Measurements from ENCODE around the gene HOXD9. TPM values are rescaled to one million over a fixed set of nuclear protein-coding genes. Genes with fewer than 3 reads are reported as not detected.

The HOXD9 gene
- total RNA-seq, 4 donors from 2014 or later: 3.8 to 78.1 (median 46.4) TPM

GRCh38 chr2:176093145-176093897 lies 29.2 kb upstream of the HOXD9 start:
- intact Hi-C loops (cut with DNase I; ENCODE audit: low total_unique reads): no loop called here
- Histone ChIP-seq H3K27me3 (peaks cover 67 to 91% of the 10 kb centered on the region in 2 donors), H3K27ac (no peak overlapping the region), H3K4me1 (peaks cover 0 to 21% of the 10 kb centered on the region in 2 donors), H3K36me3 (no peaks in the 10 kb centered on the region), H3K9me3 (no peaks in the 10 kb centered on the region), H3K4me3 (peak overlapping the region in 1 of 2 donors; percentile 14)
- no peak for DNase-seq
- no peak for TF ChIP-seq POLR2A (IDR thresholded peaks at IDR 0.05)
- TF ChIP-seq, protein P1, sequence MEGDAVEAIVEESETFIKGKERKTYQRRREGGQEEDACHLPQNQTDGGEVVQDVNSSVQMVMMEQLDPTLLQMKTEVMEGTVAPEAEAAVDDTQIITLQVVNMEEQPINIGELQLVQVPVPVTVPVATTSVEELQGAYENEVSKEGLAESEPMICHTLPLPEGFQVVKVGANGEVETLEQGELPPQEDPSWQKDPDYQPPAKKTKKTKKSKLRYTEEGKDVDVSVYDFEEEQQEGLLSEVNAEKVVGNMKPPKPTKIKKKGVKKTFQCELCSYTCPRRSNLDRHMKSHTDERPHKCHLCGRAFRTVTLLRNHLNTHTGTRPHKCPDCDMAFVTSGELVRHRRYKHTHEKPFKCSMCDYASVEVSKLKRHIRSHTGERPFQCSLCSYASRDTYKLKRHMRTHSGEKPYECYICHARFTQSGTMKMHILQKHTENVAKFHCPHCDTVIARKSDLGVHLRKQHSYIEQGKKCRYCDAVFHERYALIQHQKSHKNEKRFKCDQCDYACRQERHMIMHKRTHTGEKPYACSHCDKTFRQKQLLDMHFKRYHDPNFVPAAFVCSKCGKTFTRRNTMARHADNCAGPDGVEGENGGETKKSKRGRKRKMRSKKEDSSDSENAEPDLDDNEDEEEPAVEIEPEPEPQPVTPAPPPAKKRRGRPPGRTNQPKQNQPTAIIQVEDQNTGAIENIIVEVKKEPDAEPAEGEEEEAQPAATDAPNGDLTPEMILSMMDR (IDR thresholded peaks at IDR 0.05): no peak

- no peaks in the 10 kb centered on the region for H3K9me3 ChIP-seq
- H3K27ac ChIP-seq: no peak overlapping the region
- TF ChIP-seq POLR2A (IDR thresholded peaks at IDR 0.05): no peak
- TF ChIP-seq, protein P1 (IDR thresholded peaks at IDR 0.05): no peak
- intact Hi-C loops (cut with DNase I; ENCODE audit: low total_unique reads): no loop called here
- H3K27me3 ChIP-seq: peaks cover 66 to 93% of the 10 kb centered on the region in 2 donors
- H3K4me1 ChIP-seq: peaks cover 0 to 21% of the 10 kb centered on the region in 2 donors
- no peak overlapping the region for H3K4me3 ChIP-seq
- DNase-seq: no peak
- H3K36me3 ChIP-seq: no peaks in the 10 kb centered on the region
Measured at GRCh38 chr2:176093898-176094249, 28.6 kb upstream of the HOXD9 start.

GRCh38 chr2:176094349-176094748 lies 28.2 kb upstream of the HOXD9 start:
- intact Hi-C loops (cut with DNase I; ENCODE audit: low total_unique reads): no loop called here
- H3K36me3 ChIP-seq: no peaks in the 10 kb centered on the region
- H3K27ac ChIP-seq: no peak overlapping the region
- DNase-seq: no peak
- no peak for TF ChIP-seq POLR2A (IDR thresholded peaks at IDR 0.05)
- TF ChIP-seq, protein P1 (IDR thresholded peaks at IDR 0.05): no peak
- H3K4me1 ChIP-seq: peaks cover 0 to 21% of the 10 kb centered on the region in 2 donors
- H3K27me3 ChIP-seq: peaks cover 65 to 93% of the 10 kb centered on the region in 2 donors
- H3K9me3 ChIP-seq: no peaks in the 10 kb centered on the region
- H3K4me3 ChIP-seq: no peak overlapping the region

GRCh38 chr2:176095421-176095820 lies 27.1 kb upstream of the HOXD9 start:
- peaks cover 64 to 92% of the 10 kb centered on the region in 2 donors for H3K27me3 ChIP-seq
- peaks cover 0 to 28% of the 10 kb centered on the region in 2 donors for H3K4me1 ChIP-seq
- no peaks in the 10 kb centered on the region for H3K36me3 ChIP-seq
- intact Hi-C loops (cut with DNase I; ENCODE audit: low total_unique reads): no loop called here
- no peak overlapping the region for H3K27ac ChIP-seq
- no peak for DNase-seq
- H3K4me3 ChIP-seq: no peak overlapping the region
- TF ChIP-seq, protein P1 (IDR thresholded peaks at IDR 0.05): no peak
- no peak for TF ChIP-seq POLR2A (IDR thresholded peaks at IDR 0.05)
- H3K9me3 ChIP-seq: no peaks in the 10 kb centered on the region

DNA sequence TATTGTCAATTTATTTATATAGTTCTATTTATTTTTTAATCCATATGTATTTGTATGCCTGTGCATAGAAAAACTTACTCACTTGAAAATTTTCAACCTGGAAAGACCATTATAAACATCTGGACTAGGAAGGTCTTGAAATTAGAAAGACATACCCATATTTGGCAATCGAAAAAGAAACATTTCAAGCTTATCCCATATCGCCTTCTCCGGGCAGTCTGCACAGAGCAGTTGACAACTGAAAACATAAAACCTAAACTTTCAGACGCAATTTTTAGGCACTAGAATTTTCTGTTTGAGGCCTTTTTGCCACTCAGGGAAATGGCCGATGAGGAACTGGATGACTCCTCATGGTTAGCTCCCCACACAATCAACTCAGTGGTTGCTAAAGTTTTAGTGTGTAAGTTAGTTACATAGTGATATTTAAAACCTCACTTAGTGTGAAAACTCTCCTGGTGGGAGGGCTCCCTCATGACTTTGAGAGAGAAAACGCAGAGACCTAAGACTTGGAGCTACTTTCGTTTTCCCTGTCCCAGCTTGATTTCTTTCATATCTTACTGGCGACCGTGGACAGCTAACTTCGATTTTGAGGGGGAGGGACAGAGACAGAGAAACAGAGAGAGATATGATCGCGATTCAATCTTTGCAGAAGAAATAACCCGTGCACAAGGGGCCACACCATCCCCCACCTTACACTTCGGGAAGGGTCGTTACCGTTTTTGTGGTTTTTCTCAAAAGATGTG lies 26.1 kb upstream of the HOXD9 start:
- Histone ChIP-seq H3K36me3 (no peaks in the 10 kb centered on the region), H3K27me3 (peaks cover 61 to 85% of the 10 kb centered on the region in 2 donors), H3K4me3 (no peak overlapping the region), H3K9me3 (no peaks in the 10 kb centered on the region), H3K4me1 (peaks cover 0 to 28% of the 10 kb centered on the region in 2 donors), H3K27ac (no peak overlapping the region)
- TF ChIP-seq POLR2A (IDR thresholded peaks at IDR 0.05): no peak
- TF ChIP-seq, protein P1 (IDR thresholded peaks at IDR 0.05): no peak
- DNase-seq: no peak
- intact Hi-C loops (cut with DNase I; ENCODE audit: low total_unique reads): no loop called here
